Gastrocnemius medialis (tissue), 4 donors: ENCODE results near the gene C1QTNF3. TPM values are rescaled to one million over a fixed set of nuclear protein-coding genes. Genes with fewer than 3 reads are reported as not detected.

Experiments
- ATAC-seq, 2 donors: fragments of 150-250 bp; one replicate each; pipeline ENCODE4 v1.9.1; 2016
- DNase-seq, 2 donors: peaks; one replicate each; pipeline ENCODE4 v3.0.0-alpha.2; 2019
- H3K27ac ChIP-seq, 4 donors: fragments of 200-600 bp; sonication (generic); 1 replicate in 1 of 4; 2 replicates in 3 of 4; pipeline ENCODE4 v1.5.1; 2016 to 2018; ENCODE audit warnings: mild to moderate bottlenecking in 2 of 4, moderate library complexity in 1 of 4
- H3K27me3 ChIP-seq, 3 donors: fragments of 200-600 bp; sonication (generic) in 2 of 3; 1 replicate in 1 of 3; 2 replicates in 2 of 3; pipeline versions ENCODE4 v1.5.1 to v1.6.0; 2016 to 2019; ENCODE audit warnings: mild to moderate bottlenecking in 1 of 3, moderate library complexity in 1 of 3
- H3K36me3 ChIP-seq, 2 donors: fragments of 200-600 bp; sonication (generic) in 1 of 2; one replicate each; pipeline ENCODE4 v1.5.1; 2017 to 2018
- H3K4me1 ChIP-seq, 2 donors: fragments of 200-600 bp; sonication (generic) in 1 of 2; one replicate each; pipeline ENCODE4 v1.5.1; 2016 to 2017; ENCODE audit warnings: mild to moderate bottlenecking in 2 of 2
- H3K4me3 ChIP-seq, 4 donors: fragments of 200-600 bp; sonication (generic) in 3 of 4; 1 replicate in 1 of 4; 2 replicates in 3 of 4; pipeline ENCODE4 v1.5.1; 2016 to 2019; ENCODE audit warnings: mild to moderate bottlenecking in 2 of 4
- H3K9me3 ChIP-seq, 3 donors: fragments of 200-600 bp; sonication (generic) in 2 of 3; 1 replicate in 1 of 3; 2 replicates in 2 of 3; pipeline ENCODE4 v1.5.1; 2016 to 2019
- CTCF ChIP-seq, 5 experiments: fragments of 450-650 bp in 3 of 5; fragments of 200-600 bp in 2 of 5; sonication (generic) in 2 of 5; IDR thresholded peaks in 4 of 5; conservative IDR thresholded peaks in 1 of 5; 1 replicate in 4 of 5; 2 replicates in 1 of 5; pipeline ENCODE4 v1.5.1; 2016 to 2019; ENCODE audit warnings: antibody characterized with exemption in 5 of 5, mild to moderate bottlenecking in 3 of 5, moderate library complexity in 3 of 5
- POLR2A ChIP-seq, 2 donors: fragments of 450-650 bp; IDR thresholded peaks; one replicate each; pipeline ENCODE4 v1.6.1; 2017; ENCODE audit warnings: antibody characterized with exemption in 2 of 2, mild to moderate bottlenecking in 2 of 2, moderate library complexity in 2 of 2
- in situ Hi-C, 4 donors: fragments of 200-750 bp; cut with MboI; loops; one replicate each; pipeline versions ENCODE4 v1.15.0 to v1.8.0; 2017; ENCODE audit warnings: low sequenced_read_pairs in 4 of 4
- intact Hi-C: fragments of 100-400 bp; cut with DNase I; formaldehyde crosslinking; loops from one replicate; pipeline ENCODE4 v1.15.1; 2023; ENCODE audit warnings: low total_unique reads
- total RNA-seq, 4 donors: library from RNA; depleted of rRNA; stranded (reverse); fragments of >200 nt; gene quantifications; one replicate each; pipeline versions ENCODE4 v1.1.0 to v1.2.3, GENCODE V29; 2016

C1QTNF3 gene
- total RNA-seq, 4 donors from 2014 or later, result 0.33 to 1.00 TPM; not detected in 2

DNA sequence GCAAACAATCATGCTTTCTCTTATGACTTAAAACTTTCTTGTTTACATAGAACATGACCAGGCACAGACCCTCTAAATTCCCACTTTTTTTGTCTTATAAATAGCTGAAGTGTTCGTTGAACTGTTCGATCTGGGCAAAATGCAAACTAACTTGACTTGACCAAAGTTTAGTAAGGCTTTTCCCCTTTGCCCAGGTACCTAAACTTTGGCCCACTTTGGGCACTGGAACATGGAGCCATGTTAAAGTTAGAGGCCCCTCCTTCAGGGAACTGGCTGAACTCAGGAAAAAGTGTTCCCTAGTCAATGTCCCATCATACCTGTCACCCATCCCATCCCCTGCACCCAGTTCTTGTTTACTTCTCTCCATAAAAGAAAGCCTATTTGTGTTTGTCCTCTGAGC, 25.8 kb downstream of the C1QTNF3 start:
- DNase-seq, result no peak
- in situ Hi-C loops, result loop anchor here in 3 of 4 donors (25.0 kb wide), 2 partner anchors 445 to 895 kb away; partner anchors contain the start of genes BRIX1 (in 2 of the 3) and RAD1 (in 2 of the 3)
- ATAC-seq, result no peak
- H3K9me3 ChIP-seq, result no peaks in the 10 kb centered on the region
- H3K36me3 ChIP-seq, result no peaks in the 10 kb centered on the region
- H3K27ac ChIP-seq, result no peak overlapping the region
- no peaks in the 10 kb centered on the region for H3K4me1 ChIP-seq
- no peak overlapping the region for H3K4me3 ChIP-seq
- H3K27me3 ChIP-seq, result no peaks in the 10 kb centered on the region
- TF ChIP-seq CTCF (IDR thresholded peaks at IDR 0.05 in 4 of 5, conservative IDR thresholded peaks at IDR 0.05 in 1 of 5) (no peak), POLR2A (IDR thresholded peaks at IDR 0.05) (no peak)
- intact Hi-C loops, result no loop called here

GRCh38 chr5:34016750-34017149, 26.3 kb downstream of the C1QTNF3 start:
- Histone ChIP-seq H3K4me1 (no peaks in the 10 kb centered on the region), H3K36me3 (no peaks in the 10 kb centered on the region), H3K9me3 (no peaks in the 10 kb centered on the region), H3K27ac (no peak overlapping the region), H3K27me3 (no peaks in the 10 kb centered on the region), H3K4me3 (no peak overlapping the region)
- intact Hi-C loops, result no loop called here
- no peak for ATAC-seq
- in situ Hi-C loops, result loop anchor here in 3 of 4 donors (25.0 kb wide), 2 partner anchors 446 to 896 kb away; partner anchors contain the start of genes BRIX1 (in 2 of the 3) and RAD1 (in 2 of the 3)
- TF ChIP-seq CTCF (IDR thresholded peaks at IDR 0.05 in 4 of 5, conservative IDR thresholded peaks at IDR 0.05 in 1 of 5) (no peak), POLR2A (IDR thresholded peaks at IDR 0.05) (no peak)
- DNase-seq, result no peak

GRCh38 chr5:34016222-34016621, 26.8 kb downstream of the C1QTNF3 start:
- in situ Hi-C loops, result loop anchor here in 3 of 4 donors (25.0 kb wide), 2 partner anchors 446 to 896 kb away; partner anchors contain the start of genes BRIX1 (in 2 of the 3) and RAD1 (in 2 of the 3)
- H3K4me1 ChIP-seq, result no peaks in the 10 kb centered on the region
- DNase-seq (no peak), ATAC-seq (no peak)
- no peaks in the 10 kb centered on the region for H3K36me3 ChIP-seq
- no peaks in the 10 kb centered on the region for H3K9me3 ChIP-seq
- intact Hi-C loops, result no loop called here
- TF ChIP-seq POLR2A (IDR thresholded peaks at IDR 0.05) (no peak), CTCF (IDR thresholded peaks at IDR 0.05 in 4 of 5, conservative IDR thresholded peaks at IDR 0.05 in 1 of 5) (no peak)
- H3K27me3 ChIP-seq, result no peaks in the 10 kb centered on the region
- no peak overlapping the region for H3K27ac ChIP-seq
- H3K4me3 ChIP-seq, result no peak overlapping the region

- H3K9me3 ChIP-seq, result no peaks in the 10 kb centered on the region
- in situ Hi-C loops (loop anchor here in 3 of 4 donors (25.0 kb wide), 2 partner anchors 447 to 897 kb away; partner anchors contain the start of genes BRIX1 (in 2 of the 3) and RAD1 (in 2 of the 3)), intact Hi-C loops (no loop called here)
- no peak for TF ChIP-seq CTCF (IDR thresholded peaks at IDR 0.05 in 4 of 5, conservative IDR thresholded peaks at IDR 0.05 in 1 of 5)
- TF ChIP-seq POLR2A (IDR thresholded peaks at IDR 0.05), result no peak
- DNase-seq (no peak), ATAC-seq (no peak)
- H3K27me3 ChIP-seq, result no peaks in the 10 kb centered on the region
- no peaks in the 10 kb centered on the region for H3K36me3 ChIP-seq
- no peaks in the 10 kb centered on the region for H3K4me1 ChIP-seq
- no peak overlapping the region for H3K4me3 ChIP-seq
- H3K27ac ChIP-seq, result no peak overlapping the region
Measured at GRCh38 chr5:34015120-34015822, 27.7 kb downstream of the C1QTNF3 start.
